Osteocyte (in vitro differentiated cells): Measurements from ENCODE around the gene SHOX. TPM values are rescaled to one million over a fixed set of nuclear protein-coding genes. Genes with fewer than 3 reads are reported as not detected.

Source experiments
- DNase-seq: peaks from one replicate; pipeline ENCODE4 v3.0.0; 2021; ENCODE audit warnings: mixed read lengths; ENCODE audit not compliant: unreplicated experiment; ENCODE audit errors: extremely low spot score
- H3K27ac Mint-ChIP-seq: one replicate; pipeline ENCODE4 v1.8.0; 2021; ENCODE audit warnings: mild to moderate bottlenecking, mixed read lengths; ENCODE audit not compliant: unreplicated experiment
- H3K27me3 Mint-ChIP-seq: one replicate; pipeline ENCODE4 v1.8.0; 2021; ENCODE audit warnings: mixed read lengths; ENCODE audit not compliant: unreplicated experiment
- H3K36me3 Mint-ChIP-seq: one replicate; pipeline ENCODE4 v1.8.0; 2021; ENCODE audit warnings: mixed read lengths; ENCODE audit not compliant: unreplicated experiment
- H3K4me1 Mint-ChIP-seq: one replicate; pipeline ENCODE4 v1.8.0; 2021; ENCODE audit warnings: mixed read lengths; ENCODE audit not compliant: unreplicated experiment
- H3K4me3 Mint-ChIP-seq: one replicate; pipeline ENCODE4 v1.8.0; 2021; ENCODE audit warnings: mild to moderate bottlenecking, moderate library complexity, mixed read lengths; ENCODE audit not compliant: unreplicated experiment
- H3K9me3 Mint-ChIP-seq: one replicate; pipeline ENCODE4 v1.8.0; 2021; ENCODE audit warnings: mixed read lengths; ENCODE audit not compliant: unreplicated experiment
- CTCF ChIP-seq: fragments of 200-600 bp; sonication (generic); IDR thresholded peaks from 2 replicates; pipeline ENCODE4 v1.5.0; 2021; ENCODE audit warnings: antibody characterized with exemption, mild to moderate bottlenecking, moderate library complexity
- total RNA-seq: library from RNA; stranded (reverse); gene quantifications from 2 replicates; pipeline ENCODE4 v1.2.1, GENCODE V29; 2021

The SHOX gene
- total RNA-seq, 1 donor from 2014 or later: not detected

GRCh38 chrX:653306-653705 lies 22.7 kb downstream of the SHOX start:
- H3K9me3 Mint-ChIP-seq: no peaks in the 10 kb centered on the region
- no peaks in the 10 kb centered on the region for H3K36me3 Mint-ChIP-seq
- H3K4me3 Mint-ChIP-seq: no peak overlapping the region
- no peaks in the 10 kb centered on the region for H3K27me3 Mint-ChIP-seq
- no peak for DNase-seq
- H3K4me1 Mint-ChIP-seq: no peaks in the 10 kb centered on the region
- TF ChIP-seq CTCF: no peak
- H3K27ac Mint-ChIP-seq: no peak overlapping the region

- Mint-ChIP-seq H3K27me3 (no peaks in the 10 kb centered on the region), H3K36me3 (no peaks in the 10 kb centered on the region), H3K9me3 (peaks cover 13% of the 10 kb centered on the region), H3K4me3 (no peak overlapping the region), H3K4me1 (no peaks in the 10 kb centered on the region), H3K27ac (no peak overlapping the region)
- no peak for DNase-seq
- TF ChIP-seq CTCF: no peak
These were observed 30.6 kb downstream of the SHOX start for GRCh38 chrX:661154-661553.

DNA sequence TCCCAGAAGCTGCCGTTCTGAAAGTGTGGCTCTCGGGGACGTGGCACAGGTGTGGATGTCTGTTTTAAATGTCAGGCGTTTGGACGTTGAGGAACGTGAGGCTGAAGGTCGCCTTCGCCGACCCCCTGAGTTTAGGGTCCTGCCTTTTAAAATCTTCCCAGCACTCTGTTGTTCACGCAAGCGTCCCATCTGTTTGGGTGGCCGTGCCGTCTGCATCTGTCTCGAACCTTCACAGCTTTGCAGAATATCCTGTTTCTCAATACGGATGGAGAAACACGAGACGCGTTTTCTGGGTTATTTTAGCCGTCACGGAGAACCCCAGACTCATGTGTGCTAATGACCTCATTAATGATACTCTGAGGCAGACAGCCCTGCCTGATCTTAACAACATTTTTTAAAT lies 31.5 kb downstream of the SHOX start:
- Mint-ChIP-seq H3K4me3 (no peak overlapping the region), H3K36me3 (no peaks in the 10 kb centered on the region), H3K27me3 (no peaks in the 10 kb centered on the region), H3K27ac (no peak overlapping the region), H3K4me1 (no peaks in the 10 kb centered on the region), H3K9me3 (peaks cover 14% of the 10 kb centered on the region)
- no peak for TF ChIP-seq CTCF
- DNase-seq: no peak

- H3K36me3 Mint-ChIP-seq: no peaks in the 10 kb centered on the region
- peaks cover 14% of the 10 kb centered on the region for H3K9me3 Mint-ChIP-seq
- no peaks in the 10 kb centered on the region for H3K4me1 Mint-ChIP-seq
- no peak for TF ChIP-seq CTCF
- H3K27ac Mint-ChIP-seq: no peak overlapping the region
- no peak for DNase-seq
- no peak overlapping the region for H3K4me3 Mint-ChIP-seq
- H3K27me3 Mint-ChIP-seq: no peaks in the 10 kb centered on the region
These were observed 33.2 kb downstream of the SHOX start for GRCh38 chrX:663841-664240.

DNA sequence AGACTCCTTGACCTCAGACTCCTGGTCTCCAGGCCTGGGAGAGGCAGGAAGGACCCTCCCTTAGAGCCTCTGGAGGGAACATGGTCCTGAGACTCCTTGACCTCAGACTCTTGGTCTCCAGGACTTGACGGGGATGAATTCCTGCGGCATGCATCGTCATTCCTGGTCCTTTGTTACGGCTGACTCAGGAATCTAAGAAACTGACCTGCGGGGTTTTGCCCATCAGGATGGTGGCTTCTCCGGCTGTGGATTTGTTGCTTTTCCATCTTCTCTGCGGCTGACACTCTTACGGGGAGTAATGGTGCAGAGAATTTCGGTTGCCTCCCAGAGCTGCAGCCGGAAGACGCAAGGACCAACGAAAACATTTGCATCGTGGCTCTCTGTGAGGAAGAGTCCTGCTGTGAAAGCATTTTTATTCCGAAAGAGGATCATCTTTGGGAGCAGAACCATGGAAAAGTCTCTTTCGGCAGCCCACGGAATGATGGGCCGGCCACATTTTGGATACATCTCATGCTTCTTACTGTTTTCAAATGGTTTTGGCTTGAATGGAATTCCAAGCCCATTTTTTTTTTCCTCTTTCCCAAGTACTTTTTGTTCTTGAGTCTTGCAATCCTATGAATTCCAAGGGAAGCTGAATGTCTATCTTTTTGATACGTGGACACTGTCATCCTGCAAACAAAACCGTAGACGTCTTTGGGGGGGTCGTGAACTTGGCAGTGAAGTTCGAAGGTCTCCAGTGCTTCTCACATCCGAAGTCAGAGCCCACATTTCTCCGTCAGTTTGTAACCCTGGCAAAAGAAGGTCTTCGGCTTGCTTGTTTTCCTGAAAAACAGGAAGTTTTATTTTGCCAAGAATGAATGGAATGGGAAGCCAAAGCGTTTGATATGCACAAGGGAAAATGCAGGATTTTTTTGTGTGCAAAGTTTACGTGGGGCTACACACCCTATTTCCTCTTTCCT lies 36.5 kb downstream of the SHOX start:
- Mint-ChIP-seq H3K4me1 (no peaks in the 10 kb centered on the region), H3K9me3 (peaks cover 14% of the 10 kb centered on the region), H3K36me3 (no peaks in the 10 kb centered on the region), H3K27ac (no peak overlapping the region), H3K27me3 (no peaks in the 10 kb centered on the region), H3K4me3 (no peak overlapping the region)
- no peak for DNase-seq
- TF ChIP-seq CTCF: no peak
